HG02588 (cell line): ENCODE data around the gene CLBA1.

Experiments
- ATAC-seq: cut with Tn5 transposase; IDR thresholded peaks from one replicate; pipeline ENCODE4 v1.9.1; 2021; ENCODE audit warnings: mild to moderate bottlenecking, moderate library complexity; ENCODE audit not compliant: unreplicated experiment

The CLBA1 gene

GRCh38 chr14:104999361-104999760 is 13.8 kb downstream of the CLBA1 start:
- ATAC-seq: no peak

- no peak for ATAC-seq
These were observed 19.8 kb downstream of the CLBA1 start for GRCh38 chr14:105005329-105005928.

DNA sequence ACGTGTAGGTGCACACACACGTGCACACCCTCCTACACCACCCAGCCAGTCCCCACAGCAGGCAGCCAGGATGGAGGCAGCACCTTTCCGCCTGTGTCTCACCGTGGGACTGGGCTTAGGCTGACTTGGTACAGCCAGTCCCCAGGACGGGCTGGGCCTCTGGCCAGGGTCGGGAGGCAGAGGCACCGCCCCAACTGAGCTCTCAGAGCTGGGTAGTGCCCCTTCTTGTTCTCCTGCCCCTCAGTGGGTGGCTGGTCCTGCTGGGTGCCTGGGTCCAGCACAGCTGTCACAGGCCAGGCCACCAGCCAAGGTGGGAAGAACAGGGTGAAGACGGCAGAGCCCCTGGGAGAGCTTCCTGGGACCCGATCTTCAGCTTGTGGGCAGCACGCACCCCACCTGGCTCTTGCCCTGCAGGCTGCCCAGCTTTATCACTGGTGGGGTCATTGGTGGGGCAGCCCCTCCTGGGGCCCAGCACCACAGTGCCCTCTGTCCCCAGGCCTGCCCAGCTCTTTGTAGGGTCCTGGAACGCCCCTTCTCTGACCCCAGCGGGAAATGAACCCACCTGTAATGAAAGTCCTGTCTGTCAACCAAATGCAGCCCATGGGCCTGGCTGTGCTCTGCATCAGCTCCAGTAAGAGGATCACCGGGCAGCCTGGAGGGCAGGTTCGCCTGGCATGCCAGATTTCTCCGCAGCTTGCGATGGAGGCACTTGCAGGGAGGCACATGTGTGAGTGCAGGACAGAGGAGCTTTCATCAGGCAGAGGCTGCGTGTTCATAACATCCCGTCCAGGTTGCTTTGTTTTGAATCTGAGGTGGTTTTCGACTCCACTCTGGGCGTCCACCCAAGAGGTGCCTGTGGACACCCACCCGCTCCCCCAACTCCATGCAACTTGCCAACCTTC is 20.6 kb downstream of the CLBA1 start:
- ATAC-seq: no peak

DNA sequence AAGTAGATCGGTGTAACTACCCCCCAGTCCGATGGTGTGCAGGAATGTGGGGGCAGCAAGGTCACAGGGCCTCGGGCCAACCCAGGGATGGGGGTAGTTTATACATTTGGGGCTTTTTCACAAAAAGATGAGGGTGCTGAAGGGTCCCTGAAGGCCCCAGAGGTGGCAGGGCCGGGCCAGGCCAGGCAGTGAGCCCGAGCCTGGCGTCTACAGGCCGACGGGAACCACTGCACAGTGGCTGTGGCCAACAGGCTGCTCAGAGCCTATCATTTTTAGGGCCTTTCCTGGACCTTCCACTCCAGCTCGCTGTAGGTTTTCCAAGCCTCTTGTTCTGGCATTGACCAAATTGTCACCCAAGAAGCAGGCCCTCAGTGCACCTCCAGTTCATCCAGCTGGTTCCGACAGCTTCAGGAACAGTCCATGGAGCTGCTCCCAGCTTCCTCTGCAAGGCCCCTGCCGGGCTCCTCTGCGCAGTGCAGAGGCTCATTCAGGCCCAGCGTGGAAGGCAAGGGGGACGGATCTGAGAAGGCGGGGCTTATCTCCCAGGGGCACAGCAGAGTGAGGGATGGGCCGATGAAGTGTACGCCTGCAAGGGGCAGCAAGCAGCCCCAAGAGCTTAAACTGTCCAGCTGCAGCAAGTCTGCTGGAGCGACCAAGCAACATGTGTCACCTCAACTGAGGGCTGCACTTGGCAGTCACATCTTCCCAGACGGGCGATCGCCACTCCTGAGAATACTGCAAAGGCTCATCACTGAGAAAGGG is 21.4 kb downstream of the CLBA1 start:
- no peak for ATAC-seq

- ATAC-seq: no peak
These were observed 22.1 kb downstream of the CLBA1 start for GRCh38 chr14:105007593-105008264.

DNA sequence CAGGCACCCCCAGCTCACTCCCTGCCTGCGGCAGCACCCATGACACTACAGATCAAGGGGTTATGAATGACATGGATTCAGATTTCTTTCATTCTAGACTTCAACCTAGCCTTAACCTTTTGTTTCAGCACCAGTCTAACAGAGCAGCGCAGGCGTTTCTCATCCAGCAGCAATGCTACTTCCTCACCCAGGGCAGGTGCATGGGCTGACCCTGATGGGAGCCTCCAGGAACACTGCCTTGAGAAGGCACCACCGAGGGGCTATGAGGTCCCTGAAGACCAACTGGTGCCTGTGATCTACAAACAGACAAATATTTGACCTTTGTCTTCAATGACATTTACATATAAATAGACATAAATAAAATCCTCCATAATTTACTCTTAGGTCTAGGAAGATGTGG is 24.5 kb downstream of the CLBA1 start:
- no peak for ATAC-seq

DNA sequence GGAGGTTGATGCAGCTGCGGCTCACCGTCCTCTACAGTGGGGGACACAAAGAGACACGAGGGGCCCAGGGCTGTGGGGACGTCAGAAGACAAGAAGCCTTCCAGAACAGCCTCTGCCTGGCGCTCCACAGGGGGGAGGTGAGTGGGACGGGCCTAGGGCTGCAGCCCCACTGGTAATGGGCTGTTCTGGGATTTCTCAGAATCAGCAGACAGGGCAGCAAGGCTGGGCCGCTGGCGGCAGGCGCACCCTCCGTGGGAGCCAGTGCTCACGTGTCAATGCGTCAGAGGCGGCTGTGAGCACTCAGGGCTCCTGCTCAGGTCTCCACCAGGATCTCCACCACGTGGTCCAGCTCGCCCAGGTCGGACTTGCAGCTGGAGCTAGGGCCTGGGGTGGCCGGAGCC is 25.3 kb downstream of the CLBA1 start:
- ATAC-seq: no peak

- ATAC-seq: no peak
These were observed 25.9 kb downstream of the CLBA1 start for GRCh38 chr14:105011312-105011990.

DNA sequence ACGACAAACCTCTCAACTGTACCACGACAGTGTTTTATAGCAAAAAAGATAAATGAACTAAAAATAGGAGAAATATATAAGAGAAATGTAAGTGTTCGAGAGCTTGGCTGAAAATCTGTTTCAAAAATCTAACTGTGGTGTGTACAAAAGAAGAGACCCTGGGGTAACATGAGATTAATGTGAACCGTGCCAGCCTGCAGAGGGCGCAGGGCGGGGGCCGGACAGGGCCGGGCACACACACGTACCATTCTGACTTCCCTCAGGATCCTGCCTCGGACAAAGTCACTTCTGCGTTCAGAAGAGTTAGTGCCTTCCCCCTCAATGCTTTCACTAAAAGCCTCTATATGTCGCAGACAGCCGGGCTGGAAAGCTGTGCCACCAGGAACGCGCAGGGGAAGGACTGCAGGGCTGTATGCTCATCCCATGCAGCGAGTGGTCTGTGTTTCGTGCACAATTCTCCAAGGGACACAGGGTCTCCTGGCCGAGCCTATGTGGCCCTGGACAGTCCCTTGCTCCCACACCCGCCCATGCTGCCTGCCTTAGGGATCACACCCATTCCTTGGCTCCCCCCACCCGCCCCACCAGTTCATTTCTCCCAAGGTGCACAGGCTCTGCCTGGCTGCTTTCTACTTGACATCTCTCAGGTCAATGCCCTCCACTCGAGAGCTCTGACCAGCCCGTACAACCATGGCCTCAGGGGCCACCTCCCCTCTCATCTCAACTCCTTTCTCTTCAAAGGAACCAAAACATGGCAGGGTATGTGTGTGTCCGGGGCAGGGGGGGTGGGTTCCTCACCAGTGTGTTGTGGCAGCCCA is 26.8 kb downstream of the CLBA1 start:
- no peak for ATAC-seq

GRCh38 chr14:105013150-105013785 is 27.7 kb downstream of the CLBA1 start:
- ATAC-seq: no peak

DNA sequence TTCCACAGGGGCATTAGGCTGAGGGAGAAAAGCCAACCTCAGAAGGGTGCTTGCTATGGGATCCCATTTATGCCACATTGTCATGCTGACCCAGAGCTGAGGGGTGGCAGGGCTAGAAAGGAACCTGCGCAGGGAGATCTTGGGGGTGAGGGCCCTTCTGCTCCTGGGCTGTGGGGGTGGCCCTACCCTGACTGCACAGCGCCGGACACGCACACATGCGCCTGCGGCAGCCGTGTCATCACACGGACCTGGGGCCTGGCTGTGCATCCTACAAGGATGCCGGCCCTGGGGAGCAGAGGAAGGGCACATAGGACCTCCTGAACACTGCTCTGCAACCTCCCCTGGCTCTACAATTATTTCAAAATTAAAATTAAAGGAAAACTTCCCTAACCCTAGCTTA is 28.4 kb downstream of the CLBA1 start:
- no peak for ATAC-seq

- ATAC-seq: no peak
These were observed 29.0 kb downstream of the CLBA1 start for GRCh38 chr14:105014631-105015030.

DNA sequence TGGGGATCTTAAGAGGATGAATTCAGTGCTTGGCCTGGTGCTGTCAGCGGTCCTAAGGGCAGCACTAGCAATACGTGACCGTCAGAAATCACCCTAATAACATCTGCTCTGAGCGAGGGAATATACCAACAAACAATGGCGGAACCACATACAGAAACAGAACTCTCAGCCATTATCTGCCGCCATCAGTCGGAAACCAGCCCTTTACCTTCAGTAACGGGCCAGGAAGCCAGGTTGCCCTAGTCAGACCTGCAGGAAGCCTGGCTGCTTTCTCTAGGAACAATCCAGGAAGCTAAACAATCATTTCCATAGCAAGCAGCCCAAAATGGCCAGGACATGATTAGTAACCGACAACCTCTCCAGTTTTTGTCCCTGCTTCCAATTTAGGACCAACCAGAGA is 29.7 kb downstream of the CLBA1 start:
- no peak for ATAC-seq

GRCh38 chr14:105015905-105016304 is 30.3 kb downstream of the CLBA1 start:
- no peak for ATAC-seq

DNA sequence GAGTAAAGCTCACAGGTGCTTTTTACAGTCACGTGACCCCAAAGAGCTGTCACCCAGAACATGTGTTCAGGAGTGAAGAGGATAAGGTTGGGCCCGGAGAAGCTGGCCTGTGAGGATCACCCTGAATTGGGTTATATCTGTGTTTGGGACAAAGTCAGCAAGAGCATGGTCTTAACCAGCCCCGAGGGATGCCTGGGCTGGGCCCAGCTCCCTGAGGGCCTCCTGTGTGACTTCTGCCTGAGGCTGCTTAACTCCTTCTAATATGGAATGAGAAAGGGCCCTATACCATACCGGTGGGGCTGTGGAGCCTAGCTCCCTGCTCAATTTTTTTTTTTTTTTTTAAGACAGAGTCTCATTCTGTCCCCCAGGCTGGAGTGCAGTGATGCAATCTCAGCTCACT is 32.8 kb downstream of the CLBA1 start:
- no peak for ATAC-seq

DNA sequence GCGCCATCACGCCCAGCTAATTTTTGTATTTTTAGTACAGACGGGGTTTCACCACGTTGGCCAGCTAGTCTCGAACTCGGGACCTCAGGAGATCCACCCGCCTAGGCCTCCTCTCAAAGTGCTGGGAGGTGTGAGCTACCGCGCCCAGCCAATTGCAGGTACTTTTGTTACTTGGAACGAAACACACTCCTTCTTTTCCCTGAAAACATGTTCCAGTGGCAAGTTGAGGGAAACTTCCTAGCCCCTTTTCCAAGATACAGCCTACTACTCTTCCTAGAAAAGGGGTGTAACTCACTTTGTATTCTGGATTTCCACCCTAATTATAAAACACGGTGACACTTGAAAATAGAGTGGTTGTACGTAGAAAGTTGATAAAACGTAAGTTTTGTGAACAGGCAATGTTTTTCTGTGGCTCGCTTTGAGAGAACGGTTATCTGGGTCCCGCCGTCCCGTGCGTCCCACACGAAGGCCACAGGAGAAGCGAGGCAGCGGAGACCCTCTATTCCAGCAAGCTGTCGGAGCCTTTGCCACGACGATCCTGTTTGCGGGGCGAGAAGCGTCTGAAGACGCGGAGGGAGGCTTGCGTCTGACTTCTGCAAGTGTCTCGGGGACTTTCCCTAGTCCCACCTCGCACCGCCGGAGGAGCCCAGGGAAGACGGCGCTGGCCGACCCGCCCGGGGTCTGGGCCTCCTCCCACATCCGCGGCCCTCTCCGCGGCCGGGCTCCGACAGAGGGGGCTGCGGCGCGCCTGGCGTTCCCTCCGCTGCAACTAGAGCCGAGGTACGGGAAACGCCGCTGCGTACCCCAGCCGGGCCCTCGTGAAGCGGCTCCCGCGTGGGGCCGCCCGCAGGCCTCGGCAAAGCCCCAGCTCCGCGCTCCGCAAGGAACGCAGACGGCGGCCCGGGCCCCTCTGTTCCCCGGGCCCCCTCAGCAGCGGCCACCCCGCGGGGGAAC is 34.5 kb downstream of the CLBA1 start:
- peak; percentile 16 for ATAC-seq

DNA sequence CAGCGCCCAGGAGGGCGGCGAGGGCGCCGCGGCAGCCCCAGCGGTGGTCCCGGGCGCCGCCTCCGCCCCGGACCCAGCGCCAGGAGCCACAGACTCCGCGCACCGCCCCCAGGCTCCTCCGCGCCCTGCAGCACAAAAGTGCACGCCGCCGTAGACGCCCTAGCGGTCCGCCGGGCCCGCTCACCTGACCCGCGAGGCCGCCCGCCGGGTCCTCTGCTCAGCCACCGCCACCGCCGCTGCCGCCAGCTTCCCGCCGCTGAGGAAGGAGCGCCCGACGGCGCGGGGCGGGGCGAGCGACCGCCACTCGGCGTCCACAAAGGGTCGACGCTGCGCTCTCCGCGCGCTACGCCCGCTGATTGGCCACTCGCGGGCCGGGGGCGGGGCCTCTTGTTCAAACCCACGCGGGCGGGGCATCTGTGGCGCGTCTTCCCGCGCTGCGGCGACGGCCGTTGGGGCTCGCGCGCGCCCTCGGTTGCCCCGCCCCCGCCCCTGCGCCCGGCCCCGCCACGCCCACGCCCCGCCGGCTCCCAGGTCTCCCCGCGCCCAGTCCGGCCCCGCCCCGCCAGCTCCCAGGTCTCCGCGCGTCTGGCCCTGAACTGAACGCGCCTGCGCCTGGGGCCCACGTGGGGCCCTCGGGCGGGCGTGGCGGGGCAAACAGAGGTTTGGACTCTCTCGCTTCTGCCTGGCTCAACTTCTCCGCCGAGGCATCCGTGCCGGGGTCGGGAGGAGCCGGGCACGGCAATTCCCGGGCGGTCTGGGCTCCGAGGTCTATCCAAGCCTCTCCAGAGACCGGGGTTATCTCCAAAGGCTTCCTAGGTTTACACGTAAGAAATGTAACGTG is 35.4 kb downstream of the CLBA1 start, which contains the start of gene CDCA4:
Gene CDCA4 (minus strand): TSS at position 269 of the 841 bp plus-strand sequence. CDS start 9,154 bp downstream, outside the sequence.
- ATAC-seq: peak; percentile 77
